ENCODE measurements around the gene AGRN. TPM values are rescaled to one million over a fixed set of nuclear protein-coding genes. Genes with fewer than 3 reads are reported as not detected.

AGRN gene
- total and polyA plus RNA-seq, 2 of the 4 experiments (the other 2 are of a cell fraction) = 8.1 to 115 TPM

DNA sequence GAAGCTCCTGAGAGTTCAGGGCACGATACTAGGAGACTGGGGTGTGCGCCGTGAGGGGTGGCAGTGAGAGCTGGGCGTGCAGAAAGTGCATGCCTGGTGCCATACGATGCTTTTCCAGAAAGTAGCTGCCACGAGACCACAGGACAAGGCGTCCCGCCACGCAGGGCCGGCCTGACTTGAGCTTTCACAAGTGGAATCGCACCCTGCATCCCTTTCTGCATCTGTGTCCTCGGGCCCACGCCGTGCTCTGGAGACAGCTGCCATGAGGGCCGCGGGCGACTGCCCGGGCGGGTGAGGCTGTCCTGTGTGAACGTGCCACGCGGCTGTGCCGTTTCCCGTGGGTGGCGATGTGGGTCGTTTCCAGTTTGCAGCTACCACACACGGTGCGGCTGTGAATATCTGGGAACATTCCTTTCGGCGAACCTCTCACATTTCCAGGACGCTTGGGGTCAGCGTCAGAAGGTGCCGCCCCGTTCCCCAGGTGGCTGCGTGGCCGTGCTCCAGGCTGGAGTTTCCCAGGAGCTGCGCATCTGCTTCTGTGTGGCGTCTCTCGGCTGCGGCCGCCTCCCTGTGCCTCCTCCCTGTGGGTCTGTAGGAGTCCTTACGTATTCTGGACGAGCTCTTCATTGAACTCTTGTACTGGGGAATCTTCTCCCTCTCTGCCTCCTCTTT lies 37.0 kb upstream of the AGRN start:
- ATAC-seq (ENCODE audit: low read depth) (no peak), DNase-seq (no peak)
- H3K27ac ChIP-seq (ENCODE audit: insufficient read depth, low read length) = no peak overlapping the region
- BruUV-seq (replicated peaks) = no TSS peak
- no peaks in the 10 kb centered on the region for H3K79me1 ChIP-seq (ENCODE audit: low read depth in 1 of 2, low read length in 2 of 2)
- 90% methylated on average over 22 of the region's 43 CpGs; no CpG with 5 or more reads in 1 of the 2 experiments for WGBS, 2 experiments (ENCODE audit: extremely low coverage in 2 of 2, insufficient read length in 1 of 2)
- H2BK120ac ChIP-seq (ENCODE audit: low read depth, low read length) = no peak overlapping the region
- ChIA-PET POLR2A (ENCODE audit: unreplicated experiment) (no interaction called here), CTCF (no interaction called here)
- H3K4me1 ChIP-seq (ENCODE audit: control insufficient read depth, insufficient read depth, low read length) = no peaks in the 10 kb centered on the region
- no peak overlapping the region for H3K9ac ChIP-seq (ENCODE audit: low read depth, low read length)
- H3K9me3 ChIP-seq (ENCODE audit: control insufficient read depth, insufficient read depth, low read length) = no peaks in the 10 kb centered on the region
- no peak overlapping the region for H2BK15ac ChIP-seq (ENCODE audit: low read depth, low read length)
- H4K8ac ChIP-seq (ENCODE audit: low read depth in 2 of 2, low read length in 2 of 2) = no peak overlapping the region
- no peak overlapping the region for H3K4ac ChIP-seq (ENCODE audit: low read depth, low read length)
- TF ChIP-seq FOS (IDR thresholded peaks at IDR 0.05; ENCODE audit: low read depth, low read length) (no peak), POLR2A (IDR thresholded peaks at IDR 0.05; ENCODE audit: low read depth, low read length) (no peak; the same call in 1 of the 2 replicates), BHLHE40 (IDR thresholded peaks at IDR 0.05; ENCODE audit: low read depth, low read length) (no peak), RCOR1 (IDR thresholded peaks at IDR 0.05; ENCODE audit: insufficient replicate concordance, low read length) (no peak), MAFK (IDR thresholded peaks at IDR 0.05; ENCODE audit: low read depth, low read length) (no peak), CHD1 (IDR thresholded peaks at IDR 0.05; ENCODE audit: low read depth, low read length) (no peak), NFE2L2 (IDR thresholded peaks at IDR 0.05; ENCODE audit: low read depth, low read length) (no peak), SMC3 (IDR thresholded peaks at IDR 0.05; ENCODE audit: low read depth, low read length) (no peak), MAZ (IDR thresholded peaks at IDR 0.05; ENCODE audit: borderline replicate concordance, low read depth, low read length) (no peak)
- TF ChIP-seq, protein P1, sequence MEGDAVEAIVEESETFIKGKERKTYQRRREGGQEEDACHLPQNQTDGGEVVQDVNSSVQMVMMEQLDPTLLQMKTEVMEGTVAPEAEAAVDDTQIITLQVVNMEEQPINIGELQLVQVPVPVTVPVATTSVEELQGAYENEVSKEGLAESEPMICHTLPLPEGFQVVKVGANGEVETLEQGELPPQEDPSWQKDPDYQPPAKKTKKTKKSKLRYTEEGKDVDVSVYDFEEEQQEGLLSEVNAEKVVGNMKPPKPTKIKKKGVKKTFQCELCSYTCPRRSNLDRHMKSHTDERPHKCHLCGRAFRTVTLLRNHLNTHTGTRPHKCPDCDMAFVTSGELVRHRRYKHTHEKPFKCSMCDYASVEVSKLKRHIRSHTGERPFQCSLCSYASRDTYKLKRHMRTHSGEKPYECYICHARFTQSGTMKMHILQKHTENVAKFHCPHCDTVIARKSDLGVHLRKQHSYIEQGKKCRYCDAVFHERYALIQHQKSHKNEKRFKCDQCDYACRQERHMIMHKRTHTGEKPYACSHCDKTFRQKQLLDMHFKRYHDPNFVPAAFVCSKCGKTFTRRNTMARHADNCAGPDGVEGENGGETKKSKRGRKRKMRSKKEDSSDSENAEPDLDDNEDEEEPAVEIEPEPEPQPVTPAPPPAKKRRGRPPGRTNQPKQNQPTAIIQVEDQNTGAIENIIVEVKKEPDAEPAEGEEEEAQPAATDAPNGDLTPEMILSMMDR (conservative IDR thresholded peaks at IDR 0.05; ENCODE audit: low read depth, low read length) = no peak
- TF ChIP-seq, protein P2, sequence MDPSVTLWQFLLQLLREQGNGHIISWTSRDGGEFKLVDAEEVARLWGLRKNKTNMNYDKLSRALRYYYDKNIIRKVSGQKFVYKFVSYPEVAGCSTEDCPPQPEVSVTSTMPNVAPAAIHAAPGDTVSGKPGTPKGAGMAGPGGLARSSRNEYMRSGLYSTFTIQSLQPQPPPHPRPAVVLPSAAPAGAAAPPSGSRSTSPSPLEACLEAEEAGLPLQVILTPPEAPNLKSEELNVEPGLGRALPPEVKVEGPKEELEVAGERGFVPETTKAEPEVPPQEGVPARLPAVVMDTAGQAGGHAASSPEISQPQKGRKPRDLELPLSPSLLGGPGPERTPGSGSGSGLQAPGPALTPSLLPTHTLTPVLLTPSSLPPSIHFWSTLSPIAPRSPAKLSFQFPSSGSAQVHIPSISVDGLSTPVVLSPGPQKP (IDR thresholded peaks at IDR 0.05; ENCODE audit: borderline replicate concordance, low read depth, low read length) = no peak
- peak overlapping the region; percentile 14 for H2AFZ ChIP-seq (replicated peaks; ENCODE audit: low read length, poor library complexity)
- H4K20me1 ChIP-seq (ENCODE audit: insufficient read depth, low read length) = no peaks in the 10 kb centered on the region; the same call in 1 of the 2 replicates
- H4K91ac ChIP-seq (ENCODE audit: insufficient read depth, low read depth, low read length) = no peak overlapping the region
- H3K18ac ChIP-seq (ENCODE audit: low read depth, low read length) = no peak overlapping the region
- dilution Hi-C loops (cut with HindIII; ENCODE audit: low sequenced_read_pairs, unreplicated experiment) = no loop called here
- no peak overlapping the region for H2AK5ac ChIP-seq (ENCODE audit: low read depth, low read length)
- H2BK20ac ChIP-seq (ENCODE audit: low read depth, low read length) = no peak overlapping the region
- intact Hi-C loops (cut with micrococcal nuclease) = loop anchor here (5.0 kb wide), 1 partner anchor 249 kb away; the partner anchor contains the start of genes B3GALT6 and SDF4
- H4K5ac ChIP-seq (ENCODE audit: low read depth, low read length) = no peak overlapping the region
- no peak overlapping the region for H3K4me3 ChIP-seq (ENCODE audit: insufficient read depth, low read depth, low read length)
- H3K36me3 ChIP-seq (ENCODE audit: control insufficient read depth, insufficient read depth, low read length) = no peaks in the 10 kb centered on the region
- no peak overlapping the region for H3K23ac ChIP-seq (ENCODE audit: low read depth, low read length)
- no peak overlapping the region for H2AK9ac ChIP-seq (replicated peaks; ENCODE audit: low read depth, low read length, poor library complexity)
- H3K14ac ChIP-seq (replicated peaks; ENCODE audit: low read depth, low read length) = no peak overlapping the region
- no peak overlapping the region for H3K4me2 ChIP-seq (ENCODE audit: low read depth, low read length)
- H3K27me3 ChIP-seq (ENCODE audit: control insufficient read depth, insufficient read depth, low read length) = peaks cover 5% of the 10 kb centered on the region; the same call in 1 of the 2 replicates
- H2BK5ac ChIP-seq (ENCODE audit: low read depth, low read length, poor library complexity, severe bottlenecking) = no peak overlapping the region
- in situ Hi-C loops (cut with MboI; ENCODE audit: low sequenced_read_pairs) = no loop called here
- no peak overlapping the region for H3K56ac ChIP-seq (ENCODE audit: extremely low read depth, insufficient read depth, low read length)
- H3K9me1 ChIP-seq (ENCODE audit: insufficient read depth, low read length) = no peaks in the 10 kb centered on the region

Measured in IMR-90 (cell line).